HepG2 (cell line): ENCODE results near the gene RNASE13. TPM values are rescaled to one million over a fixed set of nuclear protein-coding genes. Genes with fewer than 3 reads are reported as not detected.

Experiments used
- ADNP ChIP-seq: sonication (generic); formaldehyde crosslinking; IDR thresholded peaks from 2 replicates; pipeline ENCODE4 v1.4.0; 2020; ENCODE audit warnings: missing genetic modification reagents
- AGO1 ChIP-seq: fragments of 200-400 bp; formaldehyde crosslinking; IDR thresholded peaks from 2 replicates; pipeline ENCODE4 v1.6.1; 2017; ENCODE audit warnings: mild to moderate bottlenecking, low read depth, low read length, moderate library complexity; ENCODE audit not compliant: poor library complexity, severe bottlenecking
- DNMT1 ChIP-seq: sonication (generic); formaldehyde crosslinking; IDR thresholded peaks from 2 replicates; pipeline ENCODE4 v1.5.1; 2020; ENCODE audit warnings: mild to moderate bottlenecking, missing genetic modification reagents
- HMG20B ChIP-seq: conservative IDR thresholded peaks from 2 replicates; pipeline ENCODE4 v1.6.1; 2016; ENCODE audit warnings: missing genetic modification reagents, missing compliant biosample characterization
- KDM1A ChIP-seq: IDR thresholded peaks from 2 replicates; pipeline ENCODE4 v1.6.1; 2016; ENCODE audit warnings: missing compliant biosample characterization
- SPEN ChIP-seq: sonication (generic); formaldehyde crosslinking; IDR thresholded peaks from 2 replicates; pipeline ENCODE4 v1.5.1; 2020; ENCODE audit warnings: low read depth, mild to moderate bottlenecking, missing genetic modification reagents
- TMF1 ChIP-seq: sonication (generic); formaldehyde crosslinking; IDR thresholded peaks from 2 replicates; pipeline ENCODE4 v1.8.1; 2022; ENCODE audit warnings: low read depth, missing genetic modification reagents
- ZMYM3 ChIP-seq: sonication (generic); formaldehyde crosslinking; IDR thresholded peaks from 2 replicates; pipeline ENCODE4 v1.5.1; 2020; ENCODE audit warnings: mild to moderate bottlenecking, missing genetic modification reagents
- ZNF337 ChIP-seq: sonication (generic); formaldehyde crosslinking; IDR thresholded peaks from 2 replicates; pipeline ENCODE4 v1.5.1; 2020; ENCODE audit warnings: missing genetic modification reagents, low read depth, mild to moderate bottlenecking, borderline replicate concordance
- ZNF354B ChIP-seq: sonication (generic); formaldehyde crosslinking; IDR thresholded peaks from 2 replicates; pipeline ENCODE4 v1.8.0; 2022; ENCODE audit warnings: mild to moderate bottlenecking, missing genetic modification reagents
- ZNF644 ChIP-seq: IDR thresholded peaks from 2 replicates; pipeline ENCODE4 v1.6.1; 2016; ENCODE audit warnings: low read depth
- ZNF883 ChIP-seq: sonication (generic); formaldehyde crosslinking; IDR thresholded peaks from 2 replicates; pipeline ENCODE4 v1.5.1; 2020; ENCODE audit warnings: mild to moderate bottlenecking, missing genetic modification reagents; ENCODE audit errors: not compliant biosample characterization
- polyA plus RNA-seq, 8 experiments: library from polyadenylated mRNA; depleted of rRNA in 3 of 8; stranded (reverse) in 7 of 8; unstranded in 1 of 8; fragments of >200 nt; fragmentation: Illumina TruSeq in 4 of 8; extraction: Trizol in 4 of 8; gene quantifications; 2 replicates each; pipeline versions ENCODE4 v1.2.1 to v1.2.3, GENCODE V29; 2011 to 2016; ENCODE audit warnings: low read depth in 4 of 8, missing spikeins in 1 of 8, mixed read lengths in 1 of 8; ENCODE audit not compliant: insufficient read depth in 1 of 8
- total RNA-seq, 5 experiments: library from RNA; depleted of rRNA; stranded (reverse); fragments of >200 nt; fragmentation: Illumina TruSeq; extraction: Trizol; gene quantifications; 2 replicates each; pipeline ENCODE4 v1.2.3, GENCODE V29; 2016; ENCODE audit warnings: low read depth in 1 of 5
- TF ChIP-seq, protein P1 (sequence below): sonication (generic); formaldehyde crosslinking; IDR thresholded peaks from 2 replicates; pipeline ENCODE4 v1.4.0; 2020; ENCODE audit warnings: mild to moderate bottlenecking, missing genetic modification reagents
- TF ChIP-seq, protein P2 (sequence below): sonication (generic); formaldehyde crosslinking; IDR thresholded peaks from 2 replicates; pipeline ENCODE4 v1.5.0; 2020; ENCODE audit warnings: mild to moderate bottlenecking, missing genetic modification reagents, borderline replicate concordance
- TF ChIP-seq, protein P3 (sequence below): sonication (generic); formaldehyde crosslinking; IDR thresholded peaks from 2 replicates; pipeline ENCODE4 v1.4.0; 2020; ENCODE audit warnings: missing genetic modification reagents, mild to moderate bottlenecking, borderline replicate concordance

Gene RNASE13
- total and polyA plus RNA-seq, 2 of the 13 experiments (the other 11 are each of a cell fraction or from before 2014, with no cell fraction given), result 1.0 TPM; not detected in 1

DNA sequence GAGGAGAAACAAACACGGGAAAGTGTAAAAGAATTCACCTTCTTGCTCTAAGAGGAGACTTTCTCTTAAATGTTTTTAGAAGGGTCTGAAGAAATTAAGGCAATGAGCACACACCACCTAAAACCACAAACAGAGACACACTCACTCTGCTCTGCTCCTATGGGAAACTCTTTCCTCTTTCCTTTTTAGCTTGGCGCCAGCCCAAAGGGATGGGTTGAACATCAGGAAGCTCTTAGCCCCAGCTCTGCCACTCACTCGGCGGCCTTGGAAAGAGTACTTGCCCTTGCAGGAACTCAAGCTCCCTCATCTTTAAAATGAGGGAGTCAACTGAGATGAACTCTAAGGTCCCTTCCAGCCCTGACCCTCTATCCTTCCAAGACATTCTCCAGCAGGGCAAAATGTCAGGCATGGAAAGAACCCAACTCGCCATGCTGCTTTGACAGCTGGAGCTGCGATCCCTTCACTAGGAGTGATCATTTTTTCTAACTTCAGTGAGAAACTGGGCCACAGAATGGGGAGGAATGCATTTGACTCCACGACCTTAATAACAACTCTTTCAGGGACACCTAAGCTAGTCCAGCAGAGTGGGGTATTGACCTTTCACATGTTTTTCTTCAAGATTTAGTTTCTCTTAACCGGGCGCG is 22.0 kb upstream of the RNASE13 start (continued):
- TF ChIP-seq, protein P1, sequence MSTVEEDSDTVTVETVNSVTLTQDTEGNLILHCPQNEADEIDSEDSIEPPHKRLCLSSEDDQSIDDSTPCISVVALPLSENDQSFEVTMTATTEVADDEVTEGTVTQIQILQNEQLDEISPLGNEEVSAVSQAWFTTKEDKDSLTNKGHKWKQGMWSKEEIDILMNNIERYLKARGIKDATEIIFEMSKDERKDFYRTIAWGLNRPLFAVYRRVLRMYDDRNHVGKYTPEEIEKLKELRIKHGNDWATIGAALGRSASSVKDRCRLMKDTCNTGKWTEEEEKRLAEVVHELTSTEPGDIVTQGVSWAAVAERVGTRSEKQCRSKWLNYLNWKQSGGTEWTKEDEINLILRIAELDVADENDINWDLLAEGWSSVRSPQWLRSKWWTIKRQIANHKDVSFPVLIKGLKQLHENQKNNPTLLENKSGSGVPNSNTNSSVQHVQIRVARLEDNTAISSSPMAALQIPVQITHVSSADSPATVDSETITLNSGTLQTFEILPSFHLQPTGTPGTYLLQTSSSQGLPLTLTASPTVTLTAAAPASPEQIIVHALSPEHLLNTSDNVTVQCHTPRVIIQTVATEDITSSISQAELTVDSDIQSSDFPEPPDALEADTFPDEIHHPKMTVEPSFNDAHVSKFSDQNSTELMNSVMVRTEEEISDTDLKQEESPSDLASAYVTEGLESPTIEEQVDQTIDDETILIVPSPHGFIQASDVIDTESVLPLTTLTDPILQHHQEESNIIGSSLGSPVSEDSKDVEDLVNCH (CRISPR knock-in tag), result 0 out of 2 replicates have a peak, but pooled peaks have one; percentile 9
- 0 out of 2 replicates have a peak, but pooled peaks have one; percentile 24 for TF ChIP-seq ZNF354B (CRISPR knock-in tag)
- TF ChIP-seq, protein P2, sequence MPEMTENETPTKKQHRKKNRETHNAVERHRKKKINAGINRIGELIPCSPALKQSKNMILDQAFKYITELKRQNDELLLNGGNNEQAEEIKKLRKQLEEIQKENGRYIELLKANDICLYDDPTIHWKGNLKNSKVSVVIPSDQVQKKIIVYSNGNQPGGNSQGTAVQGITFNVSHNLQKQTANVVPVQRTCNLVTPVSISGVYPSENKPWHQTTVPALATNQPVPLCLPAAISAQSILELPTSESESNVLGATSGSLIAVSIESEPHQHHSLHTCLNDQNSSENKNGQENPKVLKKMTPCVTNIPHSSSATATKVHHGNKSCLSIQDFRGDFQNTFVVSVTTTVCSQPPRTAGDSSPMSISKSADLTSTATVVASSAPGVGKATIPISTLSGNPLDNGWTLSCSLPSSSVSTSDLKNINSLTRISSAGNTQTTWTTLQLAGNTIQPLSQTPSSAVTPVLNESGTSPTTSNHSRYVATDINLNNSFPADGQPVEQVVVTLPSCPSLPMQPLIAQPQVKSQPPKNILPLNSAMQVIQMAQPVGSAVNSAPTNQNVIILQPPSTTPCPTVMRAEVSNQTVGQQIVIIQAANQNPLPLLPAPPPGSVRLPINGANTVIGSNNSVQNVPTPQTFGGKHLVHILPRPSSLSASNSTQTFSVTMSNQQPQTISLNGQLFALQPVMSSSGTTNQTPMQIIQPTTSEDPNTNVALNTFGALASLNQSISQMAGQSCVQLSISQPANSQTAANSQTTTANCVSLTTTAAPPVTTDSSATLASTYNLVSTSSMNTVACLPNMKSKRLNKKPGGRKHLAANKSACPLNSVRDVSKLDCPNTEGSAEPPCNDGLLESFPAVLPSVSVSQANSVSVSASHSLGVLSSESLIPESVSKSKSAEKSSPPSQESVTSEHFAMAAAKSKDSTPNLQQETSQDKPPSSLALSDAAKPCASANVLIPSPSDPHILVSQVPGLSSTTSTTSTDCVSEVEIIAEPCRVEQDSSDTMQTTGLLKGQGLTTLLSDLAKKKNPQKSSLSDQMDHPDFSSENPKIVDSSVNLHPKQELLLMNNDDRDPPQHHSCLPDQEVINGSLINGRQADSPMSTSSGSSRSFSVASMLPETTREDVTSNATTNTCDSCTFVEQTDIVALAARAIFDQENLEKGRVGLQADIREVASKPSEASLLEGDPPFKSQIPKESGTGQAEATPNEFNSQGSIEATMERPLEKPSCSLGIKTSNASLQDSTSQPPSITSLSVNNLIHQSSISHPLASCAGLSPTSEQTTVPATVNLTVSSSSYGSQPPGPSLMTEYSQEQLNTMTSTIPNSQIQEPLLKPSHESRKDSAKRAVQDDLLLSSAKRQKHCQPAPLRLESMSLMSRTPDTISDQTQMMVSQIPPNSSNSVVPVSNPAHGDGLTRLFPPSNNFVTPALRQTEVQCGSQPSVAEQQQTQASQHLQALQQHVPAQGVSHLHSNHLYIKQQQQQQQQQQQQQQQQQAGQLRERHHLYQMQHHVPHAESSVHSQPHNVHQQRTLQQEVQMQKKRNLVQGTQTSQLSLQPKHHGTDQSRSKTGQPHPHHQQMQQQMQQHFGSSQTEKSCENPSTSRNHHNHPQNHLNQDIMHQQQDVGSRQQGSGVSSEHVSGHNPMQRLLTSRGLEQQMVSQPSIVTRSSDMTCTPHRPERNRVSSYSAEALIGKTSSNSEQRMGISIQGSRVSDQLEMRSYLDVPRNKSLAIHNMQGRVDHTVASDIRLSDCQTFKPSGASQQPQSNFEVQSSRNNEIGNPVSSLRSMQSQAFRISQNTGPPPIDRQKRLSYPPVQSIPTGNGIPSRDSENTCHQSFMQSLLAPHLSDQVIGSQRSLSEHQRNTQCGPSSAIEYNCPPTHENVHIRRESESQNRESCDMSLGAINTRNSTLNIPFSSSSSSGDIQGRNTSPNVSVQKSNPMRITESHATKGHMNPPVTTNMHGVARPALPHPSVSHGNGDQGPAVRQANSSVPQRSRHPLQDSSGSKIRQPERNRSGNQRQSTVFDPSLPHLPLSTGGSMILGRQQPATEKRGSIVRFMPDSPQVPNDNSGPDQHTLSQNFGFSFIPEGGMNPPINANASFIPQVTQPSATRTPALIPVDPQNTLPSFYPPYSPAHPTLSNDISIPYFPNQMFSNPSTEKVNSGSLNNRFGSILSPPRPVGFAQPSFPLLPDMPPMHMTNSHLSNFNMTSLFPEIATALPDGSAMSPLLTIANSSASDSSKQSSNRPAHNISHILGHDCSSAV (CRISPR knock-in tag), result no peak
- TF ChIP-seq TMF1 (CRISPR knock-in tag), result no peak
- TF ChIP-seq ZMYM3, result 0 out of 2 replicates have a peak, but pooled peaks have one; percentile 24
- TF ChIP-seq ZNF337, result 0 out of 2 replicates have a peak, but pooled peaks have one; percentile 8
- peak; percentile 47; the same call in 1 of the 2 replicates for TF ChIP-seq ZNF644 (CRISPR knock-in tag)
- no peak for TF ChIP-seq ADNP (CRISPR knock-in tag)
- 0 out of 2 replicates have a peak, but pooled peaks have one; percentile 32 for TF ChIP-seq HMG20B
- TF ChIP-seq KDM1A (CRISPR knock-in tag), result 0 out of 2 replicates have a peak, but pooled peaks have one; percentile 9
- peak; percentile 35; the same call in 1 of the 2 replicates for TF ChIP-seq SPEN (CRISPR knock-in tag)
- 0 out of 2 replicates have a peak, but pooled peaks have one; percentile 54 for TF ChIP-seq DNMT1
- TF ChIP-seq, protein P3, sequence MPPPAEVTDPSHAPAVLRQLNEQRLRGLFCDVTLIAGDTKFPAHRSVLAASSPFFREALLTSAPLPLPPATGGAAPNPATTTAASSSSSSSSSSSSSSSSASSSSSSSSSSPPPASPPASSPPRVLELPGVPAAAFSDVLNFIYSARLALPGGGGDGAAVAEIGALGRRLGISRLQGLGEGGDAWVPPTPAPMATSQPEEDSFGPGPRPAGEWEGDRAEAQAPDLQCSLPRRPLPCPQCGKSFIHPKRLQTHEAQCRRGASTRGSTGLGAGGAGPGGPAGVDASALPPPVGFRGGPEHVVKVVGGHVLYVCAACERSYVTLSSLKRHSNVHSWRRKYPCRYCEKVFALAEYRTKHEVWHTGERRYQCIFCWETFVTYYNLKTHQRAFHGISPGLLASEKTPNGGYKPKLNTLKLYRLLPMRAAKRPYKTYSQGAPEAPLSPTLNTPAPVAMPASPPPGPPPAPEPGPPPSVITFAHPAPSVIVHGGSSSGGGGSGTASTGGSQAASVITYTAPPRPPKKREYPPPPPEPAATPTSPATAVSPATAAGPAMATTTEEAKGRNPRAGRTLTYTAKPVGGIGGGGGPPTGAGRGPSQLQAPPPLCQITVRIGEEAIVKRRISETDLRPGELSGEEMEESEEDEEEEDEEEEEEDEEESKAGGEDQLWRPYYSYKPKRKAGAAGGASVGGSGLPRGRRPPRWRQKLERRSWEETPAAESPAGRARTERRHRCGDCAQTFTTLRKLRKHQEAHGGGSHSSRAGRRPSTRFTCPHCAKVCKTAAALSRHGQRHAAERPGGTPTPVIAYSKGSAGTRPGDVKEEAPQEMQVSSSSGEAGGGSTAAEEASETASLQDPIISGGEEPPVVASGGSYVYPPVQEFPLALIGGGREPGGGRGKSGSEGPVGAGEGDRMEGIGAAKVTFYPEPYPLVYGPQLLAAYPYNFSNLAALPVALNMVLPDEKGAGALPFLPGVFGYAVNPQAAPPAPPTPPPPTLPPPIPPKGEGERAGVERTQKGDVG, result peak; percentile 82; the same call in 1 of the 2 replicates
- no peak for TF ChIP-seq AGO1
- peak; percentile 38 for TF ChIP-seq ZNF883
